H9 (cell line): Measurements from ENCODE around the gene NEUROD1. TPM values are rescaled to one million over a fixed set of nuclear protein-coding genes. Genes with fewer than 3 reads are reported as not detected.

Experiments
- DNase-seq: peaks from one replicate; pipeline ENCODE4 v3.0.0-alpha.2; 2017
- H2AFZ ChIP-seq: one replicate; pipeline ENCODE4 v1.6.1; 2013; ENCODE audit warnings: mild to moderate bottlenecking, low read length, control low read depth, moderate library complexity
- H2AK5ac ChIP-seq: 2 replicates; pipeline ENCODE4 v1.6.1; 2013; ENCODE audit warnings: low read length, control low read depth, mixed read lengths; ENCODE audit not compliant: insufficient read length
- H2BK120ac ChIP-seq: one replicate; pipeline ENCODE4 v1.6.1; 2013; ENCODE audit warnings: low read depth, mild to moderate bottlenecking, low read length, control low read depth, inconsistent platforms; ENCODE audit not compliant: poor library complexity, severe bottlenecking
- H2BK12ac ChIP-seq: 2 replicates; pipeline ENCODE4 v1.6.1; 2013; ENCODE audit warnings: low read length, control low read depth, mixed read lengths, low read depth; ENCODE audit not compliant: insufficient read length
- H2BK15ac ChIP-seq: 2 replicates; pipeline ENCODE4 v1.6.1; 2013; ENCODE audit warnings: low read depth, low read length, control low read depth
- H2BK20ac ChIP-seq: one replicate; pipeline ENCODE4 v1.6.1; 2013; ENCODE audit warnings: low read depth, mild to moderate bottlenecking, low read length, control low read depth, inconsistent platforms; ENCODE audit not compliant: poor library complexity, severe bottlenecking
- H2BK5ac ChIP-seq: 2 replicates; pipeline ENCODE4 v1.6.1; 2013; ENCODE audit warnings: low read length, control low read depth, mixed read lengths; ENCODE audit not compliant: insufficient read length
- H3K14ac ChIP-seq: 2 replicates; pipeline ENCODE4 v1.6.1; 2013; ENCODE audit warnings: low read length, control low read depth; ENCODE audit not compliant: insufficient read depth
- H3K18ac ChIP-seq: 2 replicates; pipeline ENCODE4 v1.6.1; 2013; ENCODE audit warnings: low read depth, mild to moderate bottlenecking, mixed read lengths, low read length, control low read depth; ENCODE audit not compliant: insufficient read length
- H3K23ac ChIP-seq: 2 replicates; pipeline ENCODE4 v1.6.1; 2013; ENCODE audit warnings: low read length, control low read depth, mixed read lengths, low read depth; ENCODE audit not compliant: insufficient read length
- H3K23me2 ChIP-seq: 2 replicates; pipeline ENCODE4 v1.6.1; 2013; ENCODE audit warnings: low read depth, mild to moderate bottlenecking, mixed read lengths, low read length, control low read depth; ENCODE audit not compliant: insufficient read length, poor library complexity, severe bottlenecking
- H3K27ac ChIP-seq: 2 replicates; pipeline ENCODE4 v1.5.1; 2013; ENCODE audit warnings: low read length, control low read depth, mixed read lengths, low read depth; ENCODE audit not compliant: insufficient read length
- H3K27me3 ChIP-seq: 2 replicates; pipeline ENCODE4 v1.6.1; 2013; ENCODE audit warnings: low read length, control low read depth, inconsistent platforms; ENCODE audit not compliant: insufficient read depth
- H3K4ac ChIP-seq: 2 replicates; pipeline ENCODE4 v1.6.1; 2013; ENCODE audit warnings: low read depth, mild to moderate bottlenecking, control low read depth, inconsistent platforms, low read length, moderate library complexity
- H3K4me1 ChIP-seq: 2 replicates; pipeline ENCODE4 v1.6.1; 2013; ENCODE audit warnings: low read length, control low read depth, inconsistent platforms; ENCODE audit not compliant: insufficient read depth
- H3K4me2 ChIP-seq: 2 replicates; pipeline ENCODE4 v1.6.1; 2013; ENCODE audit warnings: low read length, control low read depth, mixed read lengths; ENCODE audit not compliant: insufficient read length, insufficient read depth
- H3K56ac ChIP-seq: 2 replicates; pipeline ENCODE4 v1.6.1; 2013; ENCODE audit warnings: low read depth, mild to moderate bottlenecking, mixed read lengths, low read length, control low read depth; ENCODE audit not compliant: insufficient read length
- H3K79me1 ChIP-seq: 2 replicates; pipeline ENCODE4 v1.6.1; 2013; ENCODE audit warnings: low read depth, mild to moderate bottlenecking, moderate library complexity, low read length, control low read depth, inconsistent platforms; ENCODE audit not compliant: insufficient read depth, poor library complexity, severe bottlenecking
- H3K79me2 ChIP-seq: 2 replicates; pipeline ENCODE4 v1.6.1; 2013; ENCODE audit warnings: low read length, control low read depth, inconsistent platforms; ENCODE audit not compliant: insufficient read depth
- H3K9ac ChIP-seq: 2 replicates; pipeline ENCODE4 v1.6.1; 2013; ENCODE audit warnings: low read length, control low read depth, mixed read lengths; ENCODE audit not compliant: insufficient read length; ENCODE audit errors: extremely low read depth
- H3K9me3 ChIP-seq: one replicate; pipeline ENCODE4 v1.6.1; 2013; ENCODE audit warnings: low read depth, low read length, inconsistent platforms; ENCODE audit not compliant: control insufficient read depth
- H3T11ph ChIP-seq: one replicate; pipeline ENCODE4 v1.6.1; 2013; ENCODE audit warnings: mild to moderate bottlenecking, low read length, control low read depth, inconsistent platforms
- H4K20me1 ChIP-seq: one replicate; pipeline ENCODE4 v1.6.1; 2013; ENCODE audit not compliant: control insufficient read depth, insufficient read length, insufficient read depth
- H4K5ac ChIP-seq: 2 replicates; pipeline ENCODE4 v1.6.1; 2013; ENCODE audit warnings: low read depth, mild to moderate bottlenecking, mixed read lengths, low read length, control low read depth; ENCODE audit not compliant: insufficient read length
- H4K8ac ChIP-seq: replicated peaks from 2 replicates; pipeline ENCODE4 v1.6.1; 2013; ENCODE audit warnings: low read length, control low read depth, mixed read lengths, low read depth; ENCODE audit not compliant: insufficient read length
- H4K91ac ChIP-seq: 2 replicates; pipeline ENCODE4 v1.6.1; 2013; ENCODE audit warnings: low read depth, mild to moderate bottlenecking, moderate library complexity, mixed read lengths, low read length, control low read depth; ENCODE audit not compliant: insufficient read length
- H3K27ac Mint-ChIP-seq, 3 experiments: 2 replicates in 2 of 3; 3 replicates in 1 of 3; pipeline ENCODE4 v1.8.0; 2020 to 2021; ENCODE audit warnings: mixed read lengths in 3 of 3, mild to moderate bottlenecking in 1 of 3, moderate library complexity in 1 of 3
- H3K27me3 Mint-ChIP-seq: 2 replicates; pipeline ENCODE4 v1.8.0; 2021; ENCODE audit warnings: low read depth, mild to moderate bottlenecking, moderate library complexity, mixed read lengths
- H3K36me3 Mint-ChIP-seq, 3 experiments: 2 replicates in 2 of 3; 3 replicates in 1 of 3; pipeline ENCODE4 v1.8.0; 2020 to 2021; ENCODE audit warnings: low read depth in 3 of 3, mixed read lengths in 3 of 3; ENCODE audit not compliant: insufficient read depth in 1 of 3
- H3K4me1 Mint-ChIP-seq, 2 experiments: 2 replicates each; pipeline ENCODE4 v1.8.0; 2020; ENCODE audit warnings: mixed read lengths in 2 of 2
- H3K4me3 Mint-ChIP-seq, 2 experiments: 2 replicates in 1 of 2; 3 replicates in 1 of 2; pipeline ENCODE4 v1.8.0; 2020 to 2021; ENCODE audit warnings: mild to moderate bottlenecking in 2 of 2, mixed read lengths in 2 of 2, moderate library complexity in 1 of 2
- H3K9me3 Mint-ChIP-seq, 2 experiments: 2 replicates in 1 of 2; 3 replicates in 1 of 2; pipeline ENCODE4 v1.8.0; 2020; ENCODE audit warnings: mild to moderate bottlenecking in 2 of 2, mixed read lengths in 2 of 2, moderate library complexity in 1 of 2
- CTCF ChIP-seq: fragments of 200-600 bp; sonication (generic); conservative IDR thresholded peaks from 3 replicates; pipeline ENCODE4 v1.8.0; 2021; ENCODE audit warnings: antibody characterized with exemption, mild to moderate bottlenecking
- WGBS: extraction: QIAGEN DNeasy Blood & Tissue Kit; methylation state at CpG from one replicate; pipeline ENCODE4 v1.1.7; 2013; ENCODE audit warnings: missing lambda C conversion rate, low lambda C conversion rate, mixed read lengths; ENCODE audit not compliant: insufficient read length; ENCODE audit errors: extremely low coverage; 5-methylcytosine and 5-hydroxymethylcytosine counted together
- total RNA-seq: library from RNA; stranded (reverse); gene quantifications from 2 replicates; pipeline ENCODE4 v1.2.1, GENCODE V29; 2021

Gene NEUROD1
- total RNA-seq, 1 experiment from 2014 or later: not detected

- Histone ChIP-seq H3K9me3 (no peaks in the 10 kb centered on the region), H3K9ac (no peak overlapping the region), H3T11ph (no peak overlapping the region), H3K4me1 (peaks cover 6% of the 10 kb centered on the region; the same call in 1 of the 2 replicates), H3K23ac (no peak overlapping the region), H2BK5ac (no peak overlapping the region), H2AFZ (no peak overlapping the region), H2BK120ac (no peak overlapping the region), H3K23me2 (peaks cover 20% of the 10 kb centered on the region), H3K27me3 (peaks cover 76% of the 10 kb centered on the region), H4K20me1 (no peaks in the 10 kb centered on the region), H2BK12ac (no peak overlapping the region), H3K14ac (no peak overlapping the region), H3K79me1 (no peaks in the 10 kb centered on the region), H4K5ac (no peak overlapping the region), H4K8ac (no peak overlapping the region), H4K91ac (no peak overlapping the region), H3K27ac (no peak overlapping the region), H3K4ac (no peak overlapping the region), H3K18ac (no peak overlapping the region), H3K79me2 (no peaks in the 10 kb centered on the region), H2BK20ac (no peak overlapping the region), H3K56ac (no peak overlapping the region), H2AK5ac (no peak overlapping the region), H3K4me2 (peak overlapping the region; percentile 97), H2BK15ac (no peak overlapping the region)
- Mint-ChIP-seq H3K4me3 (peak overlapping the region in 1 of 2 experiments; percentile 85; a peak in 3 of 5 replicates), H3K27me3 (peaks cover 100% of the 10 kb centered on the region), H3K27ac (no peak overlapping the region), H3K9me3 (peaks cover 2 to 4% of the 10 kb centered on the region in 2 experiments; a peak in 3 of 5 replicates), H3K4me1 (peaks cover 34 to 64% of the 10 kb centered on the region in 2 experiments), H3K36me3 (no peaks in the 10 kb centered on the region; a peak in 1 of 7 replicates)
- no peak for DNase-seq
- TF ChIP-seq CTCF: no peak
- WGBS: no CpG with 5 or more reads among the region's 24 CpGs
Measured at GRCh38 chr2:181682026-181682789, 1.9 kb upstream of the NEUROD1 start.
